ENCODE measurements around the gene ASF1A.

GRCh38 chr6:118903691-118904090 is 9.7 kb downstream of the ASF1A start:
- TF ChIP-seq POLR2A (IDR thresholded peaks at IDR 0.05), result no peak
- no peak for TF ChIP-seq CTCF (IDR thresholded peaks at IDR 0.05)

Data from testis (tissue), 2 donors.